ENCODE measurements around the gene MMP14. TPM values are rescaled to one million over a fixed set of nuclear protein-coding genes. Genes with fewer than 3 reads are reported as not detected.
A peak's percentile ranks its signal among the peaks of the same experiment; 100 is the strongest.
"Not testable (repeated sequence)": the region's sequence is repeated elsewhere in the genome, so short reads cannot be mapped to it uniquely, and the experiment has no call there.

MMP14 gene
- total and polyA plus RNA-seq, 2 experiments from 2014 or later: 7.0 to 56.4 TPM

- not testable (repeated sequence) for H3K9me3 Mint-ChIP-seq; H3K27ac ChIP-seq (ENCODE audit: low read depth); H3K27me3 ChIP-seq (ENCODE audit: insufficient read depth); H2AFZ ChIP-seq; DNase-seq (ENCODE audit: low spot score); H3K9me2 ChIP-seq (ENCODE audit: insufficient read depth); H3K36me3 ChIP-seq (ENCODE audit: insufficient read depth); H3K79me2 ChIP-seq (replicated peaks; ENCODE audit: insufficient read depth); H4K20me1 ChIP-seq (replicated peaks; ENCODE audit: insufficient read depth); H3K4me3 ChIP-seq; H3K36me3 Mint-ChIP-seq (ENCODE audit: low read depth); H3K4me3 Mint-ChIP-seq; H3K27me3 Mint-ChIP-seq (ENCODE audit: insufficient read depth, low read depth, poor library complexity); H3K27ac Mint-ChIP-seq; ATAC-seq; H3K4me2 ChIP-seq
- Histone ChIP-seq H3K4me1 (ENCODE audit: insufficient read depth) (peaks cover 23% of the 10 kb centered on the region), H3F3A (replicated peaks; ENCODE audit: low read depth) (peaks cover 21% of the 10 kb centered on the region)
- peaks cover 26% of the 10 kb centered on the region for H3K4me1 Mint-ChIP-seq
Observed at GRCh38 chr14:22852178-22852577, 15.8 kb downstream of the MMP14 start.

- Histone ChIP-seq H3K79me2 (replicated peaks; ENCODE audit: insufficient read depth) (no peaks in the 10 kb centered on the region), H4K20me1 (replicated peaks; ENCODE audit: insufficient read depth) (no peaks in the 10 kb centered on the region), H3K4me1 (ENCODE audit: insufficient read depth) (peaks cover 22% of the 10 kb centered on the region), H3K27me3 (ENCODE audit: insufficient read depth) (no peaks in the 10 kb centered on the region), H3F3A (replicated peaks; ENCODE audit: low read depth) (peaks cover 21% of the 10 kb centered on the region), H3K36me3 (ENCODE audit: insufficient read depth) (no peaks in the 10 kb centered on the region), H3K27ac (ENCODE audit: low read depth) (no peak overlapping the region), H3K4me3 (no peak overlapping the region), H3K9me2 (ENCODE audit: insufficient read depth) (no peaks in the 10 kb centered on the region), H2AFZ (peak overlapping the region; percentile 86), H3K4me2 (peak overlapping the region; percentile 84; the same call in 1 of the 2 replicates)
- DNase-seq (ENCODE audit: low spot score) (no peak), ATAC-seq (no peak)
- Mint-ChIP-seq H3K4me3 (no peak overlapping the region), H3K36me3 (ENCODE audit: low read depth) (no peaks in the 10 kb centered on the region; the same call in 2 of the 3 replicates), H3K4me1 (peaks cover 25% of the 10 kb centered on the region), H3K27me3 (ENCODE audit: insufficient read depth, low read depth, poor library complexity) (peaks cover 6% of the 10 kb centered on the region), H3K9me3 (no peaks in the 10 kb centered on the region; the same call in 2 of the 3 replicates), H3K27ac (peak overlapping the region; percentile 84)
- TF ChIP-seq NANOG (IDR thresholded peaks at IDR 0.05; ENCODE audit: borderline replicate concordance) (no peak), ZNF114 (CRISPR knock-in tag; IDR thresholded peaks at IDR 0.05) (no peak), STAT1 (IDR thresholded peaks at IDR 0.05; ENCODE audit: unreplicated experiment) (no peak), EZH2phosphoT487 (IDR thresholded peaks at IDR 0.05; ENCODE audit: unreplicated experiment) (no peak), ZNF462 (CRISPR knock-in tag; IDR thresholded peaks at IDR 0.05) (no peak), ZNF331 (CRISPR knock-in tag; IDR thresholded peaks at IDR 0.05; ENCODE audit: low read depth) (no peak), POLR2AphosphoS5 (IDR thresholded peaks at IDR 0.05; ENCODE audit: low read depth) (no peak)
Observed at GRCh38 chr14:22852599-22852939, 16.2 kb downstream of the MMP14 start.

Measured in GM23338 (cell line).